ENCODE data around the gene SAT2.

SAT2 gene

GRCh38 chr17:7650509-7651096 is 23.0 kb upstream of the SAT2 start, which contains the start of gene ATP1B2 (continued):
- TF ChIP-seq PRDM1 (tag by site-specific recombination; IDR thresholded peaks at IDR 0.05) (no peak), GLIS1 (tag by site-specific recombination; IDR thresholded peaks at IDR 0.05) (peak; percentile 78), KLF8 (tag by site-specific recombination; IDR thresholded peaks at IDR 0.05) (no peak), ZNF623 (tag by site-specific recombination; IDR thresholded peaks at IDR 0.05) (no peak), BCL11B (tag by site-specific recombination; IDR thresholded peaks at IDR 0.05; ENCODE audit: low read depth) (no peak), ZNF791 (tag by site-specific recombination; IDR thresholded peaks at IDR 0.05) (no peak), ZNF707 (tag by site-specific recombination; IDR thresholded peaks at IDR 0.05) (no peak), ZNF610 (tag by site-specific recombination; IDR thresholded peaks at IDR 0.05; ENCODE audit: borderline replicate concordance) (no peak), ZNF148 (tag by site-specific recombination; IDR thresholded peaks at IDR 0.05; ENCODE audit: borderline replicate concordance) (no peak), SP3 (tag by site-specific recombination; IDR thresholded peaks at IDR 0.05) (peak; percentile 83), TCF7L2 (IDR thresholded peaks at IDR 0.05; ENCODE audit: borderline replicate concordance, low read depth, low read length) (no peak), HIC1 (tag by site-specific recombination; IDR thresholded peaks at IDR 0.05) (no peak), ZNF692 (tag by site-specific recombination; IDR thresholded peaks at IDR 0.05) (no peak), ZNF140 (tag by site-specific recombination; IDR thresholded peaks at IDR 0.05) (no peak), IKZF3 (tag by site-specific recombination; IDR thresholded peaks at IDR 0.05) (0 out of 2 replicates have a peak, but pooled peaks have one; percentile 45), ZNF654 (tag by site-specific recombination; IDR thresholded peaks at IDR 0.05; ENCODE audit: low read depth) (no peak), ZNF785 (tag by site-specific recombination; IDR thresholded peaks at IDR 0.05) (no peak), ZNF280D (tag by site-specific recombination; IDR thresholded peaks at IDR 0.05) (no peak), ZNF341 (tag by site-specific recombination; IDR thresholded peaks at IDR 0.05; ENCODE audit: low read depth) (peak; percentile 59), ZNF211 (tag by site-specific recombination; IDR thresholded peaks at IDR 0.05; ENCODE audit: low read depth) (no peak)
- TF ChIP-seq, protein P1, sequence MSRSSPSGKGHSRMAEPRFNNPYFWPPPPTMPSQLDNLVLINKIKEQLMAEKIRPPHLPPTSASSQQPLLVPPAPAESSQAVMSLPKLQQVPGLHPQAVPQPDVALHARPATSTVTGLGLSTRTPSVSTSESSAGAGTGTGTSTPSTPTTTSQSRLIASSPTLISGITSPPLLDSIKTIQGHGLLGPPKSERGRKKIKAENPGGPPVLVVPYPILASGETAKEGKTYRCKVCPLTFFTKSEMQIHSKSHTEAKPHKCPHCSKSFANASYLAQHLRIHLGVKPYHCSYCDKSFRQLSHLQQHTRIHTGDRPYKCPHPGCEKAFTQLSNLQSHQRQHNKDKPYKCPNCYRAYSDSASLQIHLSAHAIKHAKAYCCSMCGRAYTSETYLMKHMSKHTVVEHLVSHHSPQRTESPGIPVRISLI (tag by site-specific recombination; IDR thresholded peaks at IDR 0.05): no peak
- TF ChIP-seq, protein P2, sequence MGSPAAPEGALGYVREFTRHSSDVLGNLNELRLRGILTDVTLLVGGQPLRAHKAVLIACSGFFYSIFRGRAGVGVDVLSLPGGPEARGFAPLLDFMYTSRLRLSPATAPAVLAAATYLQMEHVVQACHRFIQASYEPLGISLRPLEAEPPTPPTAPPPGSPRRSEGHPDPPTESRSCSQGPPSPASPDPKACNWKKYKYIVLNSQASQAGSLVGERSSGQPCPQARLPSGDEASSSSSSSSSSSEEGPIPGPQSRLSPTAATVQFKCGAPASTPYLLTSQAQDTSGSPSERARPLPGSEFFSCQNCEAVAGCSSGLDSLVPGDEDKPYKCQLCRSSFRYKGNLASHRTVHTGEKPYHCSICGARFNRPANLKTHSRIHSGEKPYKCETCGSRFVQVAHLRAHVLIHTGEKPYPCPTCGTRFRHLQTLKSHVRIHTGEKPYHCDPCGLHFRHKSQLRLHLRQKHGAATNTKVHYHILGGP (tag by site-specific recombination; IDR thresholded peaks at IDR 0.05): no peak
